22Rv1 (cell line): Measurements from ENCODE around the gene TXNRD2.
"Not testable (repeated sequence)": the region's sequence is repeated elsewhere in the genome, so short reads cannot be mapped to it uniquely, and the experiment has no call there.

Source experiments
- H3K27ac ChIP-seq: fragments of 450-650 bp; 2 replicates; pipeline ENCODE4 v1.5.1; 2017
- ZFX ChIP-seq: fragments of 450-650 bp; IDR thresholded peaks from 2 replicates; pipeline ENCODE4 v1.6.1; 2017; ENCODE audit warnings: antibody characterized with exemption, borderline replicate concordance
- TF ChIP-seq, protein P1 (sequence below): fragments of 450-650 bp; IDR thresholded peaks from 2 replicates; pipeline ENCODE4 v1.5.1; 2017; ENCODE audit warnings: mild to moderate bottlenecking

TXNRD2 gene

DNA sequence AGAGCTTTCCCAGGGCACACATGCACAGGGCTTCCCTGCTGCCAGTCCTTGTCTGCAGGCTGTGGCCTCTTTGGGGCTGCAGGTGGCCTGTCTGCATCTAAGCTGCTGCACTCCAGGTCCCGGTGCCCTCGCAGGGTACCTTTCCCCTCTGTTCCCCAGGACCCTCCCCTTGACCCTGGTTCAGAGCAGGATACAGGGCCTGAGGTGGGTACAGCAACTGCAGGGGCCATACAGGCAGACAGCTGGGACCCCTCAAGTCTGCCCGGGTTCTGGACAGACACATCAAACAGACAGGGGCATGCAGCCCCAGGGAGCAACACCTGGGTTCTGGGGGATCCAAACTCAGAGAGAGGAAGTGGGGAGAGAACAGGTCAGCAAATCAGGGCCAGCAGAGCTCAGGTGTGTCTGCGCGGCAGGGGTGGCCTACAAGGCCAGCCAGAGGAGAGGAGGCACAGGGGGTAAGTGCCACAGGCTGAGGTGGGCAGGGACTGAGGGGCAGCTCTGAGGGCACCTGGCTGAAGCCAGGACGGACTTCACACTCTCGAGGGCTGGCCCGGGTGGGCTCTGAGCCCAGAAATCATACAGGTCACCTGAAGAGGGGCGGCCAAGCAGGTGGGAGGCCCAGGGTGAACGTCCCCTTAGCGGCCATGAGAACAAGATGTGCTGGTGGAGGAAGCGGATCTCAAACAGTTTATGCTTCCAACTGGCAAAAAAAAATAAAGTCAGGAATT, 29.9 kb downstream of the TXNRD2 start:
- TF ChIP-seq, protein P1, sequence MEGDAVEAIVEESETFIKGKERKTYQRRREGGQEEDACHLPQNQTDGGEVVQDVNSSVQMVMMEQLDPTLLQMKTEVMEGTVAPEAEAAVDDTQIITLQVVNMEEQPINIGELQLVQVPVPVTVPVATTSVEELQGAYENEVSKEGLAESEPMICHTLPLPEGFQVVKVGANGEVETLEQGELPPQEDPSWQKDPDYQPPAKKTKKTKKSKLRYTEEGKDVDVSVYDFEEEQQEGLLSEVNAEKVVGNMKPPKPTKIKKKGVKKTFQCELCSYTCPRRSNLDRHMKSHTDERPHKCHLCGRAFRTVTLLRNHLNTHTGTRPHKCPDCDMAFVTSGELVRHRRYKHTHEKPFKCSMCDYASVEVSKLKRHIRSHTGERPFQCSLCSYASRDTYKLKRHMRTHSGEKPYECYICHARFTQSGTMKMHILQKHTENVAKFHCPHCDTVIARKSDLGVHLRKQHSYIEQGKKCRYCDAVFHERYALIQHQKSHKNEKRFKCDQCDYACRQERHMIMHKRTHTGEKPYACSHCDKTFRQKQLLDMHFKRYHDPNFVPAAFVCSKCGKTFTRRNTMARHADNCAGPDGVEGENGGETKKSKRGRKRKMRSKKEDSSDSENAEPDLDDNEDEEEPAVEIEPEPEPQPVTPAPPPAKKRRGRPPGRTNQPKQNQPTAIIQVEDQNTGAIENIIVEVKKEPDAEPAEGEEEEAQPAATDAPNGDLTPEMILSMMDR: no peak
- TF ChIP-seq ZFX: no peak
- no peak overlapping the region for H3K27ac ChIP-seq

DNA sequence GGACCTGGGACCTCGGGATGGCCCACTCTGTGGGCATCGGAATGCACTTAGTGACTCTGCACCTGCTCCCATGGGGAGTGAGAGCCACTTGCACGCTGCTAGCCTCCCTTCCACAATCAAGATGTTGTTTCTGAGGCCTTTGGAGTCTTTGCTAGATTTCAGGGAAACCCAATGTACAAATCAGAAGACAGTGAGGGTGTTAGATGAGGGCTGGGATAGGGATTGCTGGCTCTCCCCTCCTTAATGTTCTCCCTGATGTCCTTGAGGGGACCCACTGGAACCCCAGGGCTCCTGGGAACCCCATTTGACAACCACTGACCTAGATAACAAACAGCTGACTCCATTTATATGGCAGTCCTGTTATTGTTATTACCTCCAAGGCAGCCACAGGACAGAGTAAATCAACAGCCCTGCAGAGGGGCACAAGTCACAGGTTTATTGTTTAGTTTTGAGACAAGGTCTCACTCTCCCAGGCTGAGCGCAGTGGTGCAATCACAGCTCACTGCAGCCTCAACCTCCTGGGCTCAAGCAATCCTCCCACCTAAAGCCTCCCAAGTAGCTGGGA, 31.4 kb downstream of the TXNRD2 start:
- H3K27ac ChIP-seq: no peak overlapping the region
- TF ChIP-seq, protein P1: peak; percentile 64
- TF ChIP-seq ZFX: no peak

DNA sequence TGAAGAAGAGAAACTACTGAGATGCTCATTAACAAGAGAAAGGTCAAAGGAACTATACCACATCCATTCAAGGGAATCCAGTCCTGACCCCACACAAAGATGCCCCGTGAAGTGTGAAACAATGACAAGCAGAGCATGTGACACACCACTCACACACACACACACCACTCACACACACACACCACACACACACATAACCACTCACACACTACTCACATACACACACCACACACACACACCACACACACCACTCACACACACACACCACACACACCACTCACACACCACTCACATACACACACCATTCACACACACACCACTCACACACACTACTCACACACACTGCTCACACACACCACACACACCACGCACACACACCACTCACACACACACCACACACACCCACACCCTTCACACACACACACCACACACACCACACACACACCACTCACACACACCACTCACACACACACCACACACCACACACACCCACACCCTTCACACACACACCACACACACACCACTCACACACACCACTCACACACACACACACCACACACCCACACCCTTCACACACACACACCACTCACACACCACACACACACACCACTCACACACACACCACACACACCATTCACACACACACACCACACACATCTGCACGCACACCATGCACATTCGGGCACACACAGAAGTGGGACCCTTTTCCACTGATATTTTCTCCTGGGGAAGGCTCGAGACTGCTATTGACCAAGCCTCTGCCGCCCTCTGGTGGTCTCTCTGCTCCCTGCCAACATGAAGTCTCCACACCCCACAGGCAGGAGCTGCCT, 32.1 kb downstream of the TXNRD2 start:
- TF ChIP-seq ZFX: no peak
- TF ChIP-seq, protein P1: peak; percentile 85
- no peak overlapping the region for H3K27ac ChIP-seq

DNA sequence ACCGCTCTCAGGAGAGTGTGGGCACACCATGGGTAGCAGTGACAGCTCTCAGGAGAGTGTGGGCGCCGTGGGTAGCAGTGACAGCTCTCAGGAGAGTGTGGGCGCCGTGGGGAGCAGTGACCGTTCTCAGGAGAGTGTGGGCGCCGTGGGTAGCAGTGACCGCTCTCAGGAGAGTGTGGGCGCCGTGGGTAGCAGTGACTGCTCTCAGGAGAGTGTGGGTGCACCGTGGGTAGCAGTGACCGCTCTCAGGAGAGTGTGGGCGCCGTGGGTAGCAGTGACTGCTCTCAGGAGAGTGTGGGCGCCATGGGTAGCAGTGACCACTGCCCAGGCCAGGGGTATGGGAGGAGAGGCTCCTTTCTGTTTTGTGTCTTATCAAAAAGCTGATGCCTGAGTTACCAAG, 33.7 kb downstream of the TXNRD2 start:
- not testable (repeated sequence) for H3K27ac ChIP-seq

DNA sequence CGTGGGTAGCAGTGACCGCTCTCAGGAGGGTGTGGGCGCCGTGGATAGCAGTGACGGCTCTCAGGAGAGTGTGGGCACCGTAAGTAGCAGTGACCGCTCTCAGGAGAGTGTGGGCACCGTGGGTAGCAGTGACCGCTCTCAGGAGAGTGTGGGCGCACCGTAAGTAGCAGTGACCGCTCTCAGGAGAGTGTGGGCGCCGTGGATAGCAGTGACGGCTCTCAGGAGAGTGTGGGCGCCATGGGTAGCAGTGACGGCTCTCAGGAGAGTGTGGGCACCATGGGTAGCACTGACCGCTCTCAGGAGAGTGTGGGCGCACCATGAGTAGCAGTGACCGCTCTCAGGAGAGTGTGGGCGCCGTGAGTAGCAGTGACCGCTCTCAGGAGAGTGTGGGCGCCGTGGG, 34.8 kb downstream of the TXNRD2 start:
- H3K27ac ChIP-seq: not testable (repeated sequence)

DNA sequence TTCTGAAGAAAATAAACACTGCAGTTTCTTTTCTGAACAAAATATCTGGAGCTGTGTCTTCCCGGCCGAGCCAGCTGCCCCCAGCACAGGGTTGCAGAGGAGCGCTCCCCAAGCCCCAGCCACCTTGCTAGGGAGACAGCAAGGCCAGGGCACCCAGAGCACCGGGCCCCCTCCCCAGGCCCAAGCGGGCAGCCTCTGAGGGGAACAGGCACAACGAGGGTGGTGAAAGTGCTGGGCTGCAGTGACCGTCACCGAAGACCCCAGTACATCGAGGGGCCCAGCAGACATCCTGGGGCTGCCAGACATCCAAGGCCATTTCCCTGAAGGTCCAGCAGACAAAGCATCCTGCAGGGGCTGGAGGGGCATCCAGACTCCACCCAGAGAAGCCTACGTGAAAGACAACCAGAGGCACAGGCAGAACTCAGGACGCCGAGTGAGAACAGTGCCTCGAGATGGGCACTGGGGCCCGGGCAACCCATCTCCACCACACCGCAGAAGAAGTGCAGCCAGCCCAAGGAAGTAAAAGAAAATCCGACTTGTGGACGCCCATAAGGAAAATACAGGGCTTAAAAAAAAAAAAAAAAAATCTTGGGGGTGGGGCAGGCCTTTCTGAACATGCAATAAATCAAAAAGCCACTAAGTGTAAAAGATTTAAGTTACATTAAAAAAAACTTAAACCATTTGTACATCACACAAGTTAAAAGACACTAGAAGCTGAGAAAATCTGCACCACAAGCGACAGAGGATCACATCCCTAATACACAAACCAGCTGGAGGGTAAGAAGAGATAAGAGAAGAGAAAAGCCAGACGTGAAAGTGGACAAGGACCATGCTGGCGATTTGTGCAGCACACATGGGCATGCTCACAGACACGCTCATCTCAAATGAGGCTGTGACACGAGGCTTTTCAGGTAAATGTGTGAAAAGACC, 36.0 kb downstream of the TXNRD2 start:
- H3K27ac ChIP-seq: no peak overlapping the region
- TF ChIP-seq, protein P1: no peak
- no peak for TF ChIP-seq ZFX

DNA sequence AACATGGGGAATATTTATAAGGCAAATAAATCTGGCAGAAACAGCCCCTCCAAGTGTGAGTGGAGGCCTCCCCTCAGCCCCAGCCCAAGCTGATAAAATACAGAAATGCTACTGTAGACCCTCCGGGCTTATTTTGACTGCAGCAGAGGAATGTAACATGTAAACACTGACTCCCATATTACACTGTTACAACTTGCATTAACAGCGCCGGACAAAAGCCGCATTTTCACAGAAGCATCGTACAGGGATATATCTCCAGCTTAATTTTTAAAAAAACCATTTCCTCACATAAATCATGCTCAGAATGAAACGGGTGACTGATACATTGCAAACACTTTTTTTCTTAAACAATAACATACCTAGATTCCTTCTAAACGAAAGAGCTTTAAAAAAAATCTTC, 36.7 kb downstream of the TXNRD2 start:
- TF ChIP-seq, protein P1: no peak
- TF ChIP-seq ZFX: no peak
- H3K27ac ChIP-seq: no peak overlapping the region
